A673 (cell line): ENCODE results near the gene GPALPP1. TPM values are rescaled to one million over a fixed set of nuclear protein-coding genes. Genes with fewer than 3 reads are reported as not detected.

ENCODE experiments used
- BruUV-seq: library from RNA; stranded (reverse); fragments of 400-500 nt; replicated peaks from 2 replicates; lab custom pipeline; 2021; lab: Mats Ljungman, UMichigan
- CTCF ChIA-PET: fragments of 300-600 bp; sonication (Branson Sonifier 250); formaldehyde crosslinking; loops from one replicate; lab custom pipeline; 2022; ENCODE audit warnings: antibody characterized with exemption; lab: Charles Lee
- POLR2A ChIA-PET: fragments of 300-600 bp; sonication (Branson Sonifier 250); formaldehyde crosslinking; loops from one replicate; lab custom pipeline; 2022; ENCODE audit warnings: antibody characterized with exemption; ENCODE audit not compliant: low non-redundant PET; lab: Charles Lee
- DNase-seq: peaks from one replicate; pipeline ENCODE4 v3.0.0-alpha.2; 2015; ENCODE audit warnings: low spot score
- H3K27ac ChIP-seq: fragments of 200-600 bp; sonication (generic); 2 replicates; pipeline ENCODE4 v1.5.1; 2016; ENCODE audit warnings: mixed run types, low read depth, mild to moderate bottlenecking, mixed read lengths, antibody characterized with exemption, low read length; ENCODE audit not compliant: poor library complexity, severe bottlenecking
- H3K27me3 ChIP-seq: fragments of 200-600 bp; sonication (generic); replicated peaks from 2 replicates; pipeline ENCODE4 v1.6.1; 2017; ENCODE audit warnings: mixed run types, low read depth, mild to moderate bottlenecking, mixed read lengths, antibody characterized with exemption, low read length; ENCODE audit not compliant: insufficient read depth, poor library complexity
- H3K36me3 ChIP-seq: fragments of 200-600 bp; sonication (generic); 2 replicates; pipeline ENCODE4 v1.6.1; 2016; ENCODE audit warnings: mixed run types, mild to moderate bottlenecking, mixed read lengths, antibody characterized with exemption, low read length; ENCODE audit not compliant: insufficient read depth, poor library complexity, severe bottlenecking
- H3K4me1 ChIP-seq: fragments of 200-600 bp; sonication (generic); 2 replicates; pipeline ENCODE4 v1.6.1; 2017; ENCODE audit warnings: mixed run types, mild to moderate bottlenecking, mixed read lengths, antibody characterized with exemption, low read length; ENCODE audit not compliant: insufficient read depth, poor library complexity, severe bottlenecking
- H3K4me3 ChIP-seq: fragments of 200-600 bp; sonication (generic); 2 replicates; pipeline ENCODE4 v1.5.1; 2016; ENCODE audit warnings: low read depth, mixed run types, mild to moderate bottlenecking, mixed read lengths, low read length; ENCODE audit not compliant: poor library complexity, severe bottlenecking
- H3K9me3 ChIP-seq: fragments of 200-600 bp; sonication (generic); 2 replicates; pipeline ENCODE4 v1.6.1; 2016; ENCODE audit warnings: mixed run types, low read depth, mild to moderate bottlenecking, mixed read lengths, antibody characterized with exemption, low read length; ENCODE audit not compliant: poor library complexity, severe bottlenecking
- EZH2 ChIP-seq: fragments of 200-600 bp; sonication (generic); IDR thresholded peaks from 2 replicates; pipeline ENCODE4 v1.6.1; 2017; ENCODE audit warnings: borderline replicate concordance, low read depth, mild to moderate bottlenecking, mixed read lengths, antibody characterized with exemption, low read length; ENCODE audit not compliant: poor library complexity, severe bottlenecking
- intact Hi-C: fragments of 100-400 bp; cut with micrococcal nuclease; formaldehyde crosslinking; loops from one replicate; pipeline ENCODE4 v1.10.0; 2022; ENCODE audit not compliant: unreplicated experiment
- total RNA-seq: library from RNA; stranded (reverse); gene quantifications from 2 replicates; pipeline ENCODE4 v1.2.3, GENCODE V29; 2021
- TF ChIP-seq, protein P1 (sequence below): fragments of 300-800, 200-600 bp; sonication (generic); conservative IDR thresholded peaks from 2 replicates; pipeline ENCODE4 v1.5.1; 2017; ENCODE audit warnings: low read depth, mild to moderate bottlenecking, antibody characterized with exemption, low read length, moderate library complexity, mixed read lengths

Gene GPALPP1
- total RNA-seq, 1 experiment from 2014 or later, result 29.7 TPM

DNA sequence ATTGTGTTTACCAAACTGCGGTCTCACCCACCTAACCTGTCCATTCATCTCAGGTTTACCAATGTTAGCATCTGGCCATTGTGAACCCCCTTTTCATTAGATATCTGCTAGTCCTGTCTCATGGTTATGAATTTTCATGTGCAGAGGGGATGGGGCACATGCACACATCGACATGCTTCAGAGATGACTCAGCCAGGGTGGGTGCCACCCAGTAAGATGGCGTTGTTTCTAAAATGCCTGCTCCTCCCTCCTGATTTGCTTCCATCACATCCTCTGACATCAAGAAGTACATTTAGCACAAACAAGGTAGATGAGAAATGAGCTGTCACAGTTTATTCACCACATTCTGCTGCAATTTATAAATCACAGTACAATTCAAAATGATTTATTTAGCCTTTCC is 51.3 kb downstream of the GPALPP1 start:
- intact Hi-C loops, result no loop called here
- Histone ChIP-seq H3K4me3 (no peak overlapping the region), H3K36me3 (no peaks in the 10 kb centered on the region), H3K27me3 (no peaks in the 10 kb centered on the region), H3K9me3 (no peaks in the 10 kb centered on the region), H3K4me1 (no peaks in the 10 kb centered on the region), H3K27ac (no peak overlapping the region)
- ChIA-PET CTCF (no interaction called here), POLR2A (no interaction called here)
- BruUV-seq, result no TSS peak
- peak; percentile 35 for DNase-seq
- TF ChIP-seq, protein P1, sequence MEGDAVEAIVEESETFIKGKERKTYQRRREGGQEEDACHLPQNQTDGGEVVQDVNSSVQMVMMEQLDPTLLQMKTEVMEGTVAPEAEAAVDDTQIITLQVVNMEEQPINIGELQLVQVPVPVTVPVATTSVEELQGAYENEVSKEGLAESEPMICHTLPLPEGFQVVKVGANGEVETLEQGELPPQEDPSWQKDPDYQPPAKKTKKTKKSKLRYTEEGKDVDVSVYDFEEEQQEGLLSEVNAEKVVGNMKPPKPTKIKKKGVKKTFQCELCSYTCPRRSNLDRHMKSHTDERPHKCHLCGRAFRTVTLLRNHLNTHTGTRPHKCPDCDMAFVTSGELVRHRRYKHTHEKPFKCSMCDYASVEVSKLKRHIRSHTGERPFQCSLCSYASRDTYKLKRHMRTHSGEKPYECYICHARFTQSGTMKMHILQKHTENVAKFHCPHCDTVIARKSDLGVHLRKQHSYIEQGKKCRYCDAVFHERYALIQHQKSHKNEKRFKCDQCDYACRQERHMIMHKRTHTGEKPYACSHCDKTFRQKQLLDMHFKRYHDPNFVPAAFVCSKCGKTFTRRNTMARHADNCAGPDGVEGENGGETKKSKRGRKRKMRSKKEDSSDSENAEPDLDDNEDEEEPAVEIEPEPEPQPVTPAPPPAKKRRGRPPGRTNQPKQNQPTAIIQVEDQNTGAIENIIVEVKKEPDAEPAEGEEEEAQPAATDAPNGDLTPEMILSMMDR, result no peak
- TF ChIP-seq EZH2, result no peak

DNA sequence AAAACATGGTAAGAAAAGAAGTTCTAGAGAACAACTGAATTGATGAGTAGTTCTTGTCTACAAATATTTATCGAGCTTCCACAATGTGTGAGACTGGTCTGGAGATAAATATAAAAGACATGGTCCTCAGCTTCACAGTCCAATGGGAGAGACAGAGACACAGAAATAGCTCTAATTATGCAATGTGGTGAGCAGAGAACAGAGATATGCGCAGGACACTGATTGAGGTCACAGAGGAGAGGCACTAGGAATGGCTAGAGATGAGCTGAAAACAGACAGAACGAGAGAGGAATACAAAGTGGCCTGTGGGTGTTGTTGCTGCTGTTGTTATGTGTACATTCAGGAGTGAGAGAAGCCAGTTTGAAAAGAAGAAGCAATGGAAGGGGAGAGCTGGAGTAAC is 53.2 kb downstream of the GPALPP1 start:
- DNase-seq, result no peak
- Histone ChIP-seq H3K36me3 (no peaks in the 10 kb centered on the region), H3K4me1 (peaks cover 4% of the 10 kb centered on the region), H3K9me3 (no peaks in the 10 kb centered on the region), H3K27ac (no peak overlapping the region), H3K27me3 (no peaks in the 10 kb centered on the region), H3K4me3 (no peak overlapping the region)
- no peak for TF ChIP-seq EZH2
- TF ChIP-seq, protein P1, result no peak
- intact Hi-C loops, result no loop called here
- ChIA-PET CTCF (interaction anchor here (0.5 kb wide), 1 partner anchor 269 kb away, joined by 4 read pairs; no protein-coding TSS in a partner anchor), POLR2A (no interaction called here)
- no TSS peak for BruUV-seq

DNA sequence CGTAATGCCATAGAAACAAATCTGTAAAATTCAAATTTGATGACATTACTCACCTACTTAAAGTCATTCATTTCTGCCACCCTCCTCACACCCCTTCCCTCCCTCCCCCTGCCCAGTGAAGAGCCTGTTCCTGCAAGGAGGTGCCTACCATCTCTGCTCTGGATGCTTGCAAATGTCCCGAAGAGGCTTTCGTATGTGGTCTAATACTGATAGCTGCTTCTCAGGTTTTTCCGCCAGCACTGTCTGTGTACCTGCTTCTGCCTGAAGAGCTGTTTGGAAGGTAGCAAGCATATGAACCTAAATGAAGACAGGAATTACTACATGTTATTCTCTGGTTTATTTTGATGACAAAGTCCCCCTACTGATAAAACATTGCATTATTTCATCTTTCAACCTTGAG is 57.1 kb downstream of the GPALPP1 start:
- Histone ChIP-seq H3K9me3 (no peaks in the 10 kb centered on the region), H3K4me1 (peaks cover 4% of the 10 kb centered on the region), H3K4me3 (peak overlapping the region; percentile 52), H3K27ac (no peak overlapping the region), H3K27me3 (no peaks in the 10 kb centered on the region), H3K36me3 (no peaks in the 10 kb centered on the region)
- BruUV-seq, result no TSS peak
- DNase-seq, result no peak
- CTCF ChIA-PET, result interaction anchor here (0.5 to 2.9 kb wide), 15 partner anchors 7 to 295 kb away, joined by 3 to 56 read pairs (median 5); partner anchors contain the start of gene TPT1
- intact Hi-C loops, result loop anchor here (5.0 kb wide), 1 partner anchor 1276 kb away; no protein-coding TSS in a partner anchor
- no peak for TF ChIP-seq EZH2
- TF ChIP-seq, protein P1, result no peak
- POLR2A ChIA-PET, result no interaction called here
